Esophagus squamous epithelium (tissue), 4 donors: Measurements from ENCODE around the gene TGM6.

Source experiments
- POLR2A ChIP-seq, 4 donors: fragments of 450-650 bp; IDR thresholded peaks; one replicate each; pipeline ENCODE4 v1.6.1; 2017; ENCODE audit warnings: antibody characterized with exemption in 4 of 4, mild to moderate bottlenecking in 4 of 4, moderate library complexity in 3 of 4
- TF ChIP-seq, protein P1 (sequence below), 6 experiments: fragments of 450-650 bp in 4 of 6; fragments of 200-600 bp in 2 of 6; sonication (generic) in 2 of 6; IDR thresholded peaks; one replicate each; pipeline ENCODE4 v1.5.1; 2016 to 2019; ENCODE audit warnings: antibody characterized with exemption in 6 of 6, mild to moderate bottlenecking in 4 of 6, moderate library complexity in 4 of 6

DNA sequence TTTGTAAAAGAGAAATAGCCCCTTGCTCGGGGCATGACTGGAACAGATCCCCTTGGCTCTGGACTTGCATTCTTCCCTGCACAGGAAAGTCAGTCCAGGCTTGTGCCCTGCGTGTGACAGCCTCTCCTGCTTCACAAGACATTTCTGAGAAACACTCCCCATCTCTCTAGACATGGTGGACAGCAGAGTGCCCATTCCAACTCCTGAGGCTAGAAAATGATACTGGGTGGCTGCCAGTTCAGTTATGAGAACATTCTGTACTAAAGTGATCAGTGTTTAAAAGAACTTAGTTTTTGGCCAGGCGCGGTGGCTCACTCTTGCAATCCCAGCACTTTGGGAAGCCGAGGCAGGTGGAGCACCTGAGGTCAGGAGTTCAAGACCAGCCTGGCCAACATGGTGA, 43.6 kb upstream of the TGM6 start:
- TF ChIP-seq, protein P1, sequence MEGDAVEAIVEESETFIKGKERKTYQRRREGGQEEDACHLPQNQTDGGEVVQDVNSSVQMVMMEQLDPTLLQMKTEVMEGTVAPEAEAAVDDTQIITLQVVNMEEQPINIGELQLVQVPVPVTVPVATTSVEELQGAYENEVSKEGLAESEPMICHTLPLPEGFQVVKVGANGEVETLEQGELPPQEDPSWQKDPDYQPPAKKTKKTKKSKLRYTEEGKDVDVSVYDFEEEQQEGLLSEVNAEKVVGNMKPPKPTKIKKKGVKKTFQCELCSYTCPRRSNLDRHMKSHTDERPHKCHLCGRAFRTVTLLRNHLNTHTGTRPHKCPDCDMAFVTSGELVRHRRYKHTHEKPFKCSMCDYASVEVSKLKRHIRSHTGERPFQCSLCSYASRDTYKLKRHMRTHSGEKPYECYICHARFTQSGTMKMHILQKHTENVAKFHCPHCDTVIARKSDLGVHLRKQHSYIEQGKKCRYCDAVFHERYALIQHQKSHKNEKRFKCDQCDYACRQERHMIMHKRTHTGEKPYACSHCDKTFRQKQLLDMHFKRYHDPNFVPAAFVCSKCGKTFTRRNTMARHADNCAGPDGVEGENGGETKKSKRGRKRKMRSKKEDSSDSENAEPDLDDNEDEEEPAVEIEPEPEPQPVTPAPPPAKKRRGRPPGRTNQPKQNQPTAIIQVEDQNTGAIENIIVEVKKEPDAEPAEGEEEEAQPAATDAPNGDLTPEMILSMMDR (IDR thresholded peaks at IDR 0.05), result no peak
- TF ChIP-seq POLR2A (IDR thresholded peaks at IDR 0.05), result no peak
